Activated T-helper 1 cell treated with Interleukin-2 at 50 U/mL for 16 hours (primary cell): ENCODE data around the gene ANO9.
"Not testable (repeated sequence)": the region's sequence is repeated elsewhere in the genome, so short reads cannot be mapped to it uniquely, and the experiment has no call there.

ENCODE experiments used
- DNase-seq: peaks from one replicate; pipeline ENCODE4 v3.0.0-alpha.2; 2020; ENCODE audit warnings: low read depth

The ANO9 gene

DNA sequence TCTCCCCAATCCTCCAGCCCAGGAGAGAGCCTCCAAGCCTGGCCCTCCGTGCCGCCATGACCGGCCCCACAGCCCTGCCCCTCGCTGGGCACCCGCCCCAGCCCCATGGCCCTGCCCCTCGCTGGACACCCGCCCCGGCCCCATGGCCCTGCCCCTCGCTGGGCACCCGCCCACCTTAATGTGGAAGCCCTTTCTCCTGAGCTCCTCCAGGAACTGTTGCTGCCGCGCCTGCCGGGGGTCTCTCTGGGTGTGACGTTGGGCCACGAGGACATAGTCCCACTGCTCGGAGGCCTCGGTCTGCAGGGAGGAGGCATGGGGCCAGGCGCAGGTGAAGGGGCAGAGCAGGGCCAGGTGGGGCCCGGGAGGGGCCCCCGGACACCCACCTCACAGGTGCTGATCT lies 8.2 kb downstream of the ANO9 start:
- DNase-seq = no peak

DNA sequence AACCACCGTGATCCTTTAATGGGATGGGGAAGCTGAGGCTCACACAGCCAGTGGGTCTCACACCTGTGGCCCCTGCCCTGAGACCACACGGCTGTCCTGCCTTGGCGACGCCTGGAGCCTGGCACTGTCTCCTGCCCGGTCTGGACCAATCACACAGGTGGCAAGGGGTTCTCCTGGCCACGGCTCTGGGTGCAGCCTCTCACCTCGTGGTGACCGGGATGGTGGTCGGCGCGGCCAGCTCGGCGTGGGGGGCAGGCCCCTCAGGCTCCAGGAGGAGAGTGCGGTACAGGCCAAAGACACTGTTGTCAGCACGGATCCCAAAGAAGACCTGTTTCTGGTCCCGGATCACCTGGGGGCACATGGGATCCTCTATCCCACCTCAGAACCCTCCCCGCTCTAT lies 8.7 kb downstream of the ANO9 start:
- no peak for DNase-seq

DNA sequence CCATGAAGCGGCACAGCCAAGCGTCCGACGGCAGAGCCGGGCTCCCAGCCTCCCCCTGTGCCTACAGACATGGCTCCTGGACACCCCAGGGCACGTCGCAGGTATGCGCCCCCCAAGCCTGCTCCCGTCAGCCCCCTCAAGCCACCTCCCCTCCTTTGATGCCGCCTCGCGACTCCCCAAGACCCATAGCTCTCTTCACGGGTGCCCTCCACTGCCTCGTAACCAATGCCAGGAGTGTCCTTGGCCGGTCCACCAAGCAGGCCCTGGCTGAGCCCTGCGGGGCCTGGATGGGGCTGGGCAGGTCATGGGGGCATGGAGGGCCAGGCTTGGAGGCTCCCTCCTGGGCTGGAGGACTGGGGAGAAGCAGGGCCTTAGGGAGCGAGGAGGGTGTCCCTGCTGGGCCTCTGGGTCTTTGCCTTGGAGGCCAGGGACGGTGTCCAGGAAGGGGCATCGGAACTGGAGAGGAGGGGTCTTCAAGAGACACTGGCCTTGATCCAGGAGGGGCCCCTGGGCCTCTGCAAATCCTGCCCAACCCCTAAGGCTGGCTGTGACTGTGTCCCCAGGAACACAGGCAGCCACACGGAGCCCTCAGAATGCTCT lies 9.2 kb downstream of the ANO9 start:
- DNase-seq = no peak

DNA sequence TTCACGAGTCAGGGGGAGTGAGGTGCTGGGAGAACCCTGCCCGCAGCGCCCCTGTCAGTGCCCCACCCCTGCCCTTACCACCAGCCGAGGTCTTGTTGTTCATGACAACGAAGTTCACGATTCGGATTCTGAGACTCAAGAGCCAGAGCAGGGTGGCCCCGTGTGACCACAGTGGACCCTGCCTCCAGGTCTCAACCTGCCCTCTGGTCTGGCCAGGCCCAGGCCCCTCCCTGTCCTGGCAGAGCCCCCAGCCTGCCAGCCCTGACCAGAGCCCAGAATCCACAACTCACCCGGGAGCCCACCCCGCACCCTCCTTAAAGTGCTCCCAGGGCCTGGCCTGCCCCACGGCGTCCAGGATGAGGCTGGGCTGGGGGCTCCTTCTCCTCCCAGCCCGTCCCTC lies 9.9 kb downstream of the ANO9 start:
- DNase-seq = no peak

DNA sequence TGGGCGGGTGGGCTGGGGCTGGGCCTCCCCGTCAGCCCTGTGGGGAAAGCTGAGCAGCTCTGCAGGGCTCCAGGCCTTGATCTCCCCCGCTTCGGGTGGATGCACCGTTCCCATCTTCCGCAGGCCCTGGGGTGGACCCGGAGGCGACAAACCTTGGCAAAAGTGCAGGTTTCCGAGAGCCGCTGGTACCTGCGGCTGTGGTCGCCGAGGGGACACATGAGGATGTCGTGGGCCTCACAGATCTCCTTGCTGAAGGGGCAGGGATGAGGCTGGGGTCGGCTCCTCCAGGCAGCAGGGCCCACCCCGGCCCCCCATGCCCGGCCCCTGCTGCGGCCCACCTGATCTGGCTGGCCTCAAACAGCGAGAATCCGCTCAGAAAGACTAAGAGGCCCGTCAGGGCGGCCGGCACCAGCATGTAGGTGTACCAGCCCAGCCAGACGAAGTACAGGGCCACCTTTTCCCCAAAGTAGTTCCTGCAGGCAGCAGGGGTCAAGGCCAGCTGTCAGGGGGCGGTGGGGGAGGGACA lies 11.8 kb downstream of the ANO9 start:
- DNase-seq = no peak

DNA sequence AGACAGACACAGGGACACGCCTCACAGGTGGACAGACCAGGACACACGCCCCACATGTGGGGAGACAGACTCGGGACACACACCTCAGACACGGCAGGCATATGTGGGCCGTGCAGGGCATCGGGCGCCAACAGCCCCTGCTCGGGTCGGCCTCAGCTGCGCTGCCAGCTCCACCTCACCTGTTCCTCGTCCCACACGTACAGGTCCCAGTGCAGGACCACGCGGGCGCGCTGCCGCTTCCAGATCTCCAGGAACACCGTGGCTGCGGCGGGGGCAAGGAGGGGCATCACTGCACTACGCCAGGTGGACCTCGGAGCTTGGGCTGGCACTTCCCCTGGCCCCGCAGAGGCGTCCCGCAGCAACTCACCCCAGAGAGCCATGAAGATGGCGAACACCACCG lies 12.4 kb downstream of the ANO9 start:
- DNase-seq = no peak

DNA sequence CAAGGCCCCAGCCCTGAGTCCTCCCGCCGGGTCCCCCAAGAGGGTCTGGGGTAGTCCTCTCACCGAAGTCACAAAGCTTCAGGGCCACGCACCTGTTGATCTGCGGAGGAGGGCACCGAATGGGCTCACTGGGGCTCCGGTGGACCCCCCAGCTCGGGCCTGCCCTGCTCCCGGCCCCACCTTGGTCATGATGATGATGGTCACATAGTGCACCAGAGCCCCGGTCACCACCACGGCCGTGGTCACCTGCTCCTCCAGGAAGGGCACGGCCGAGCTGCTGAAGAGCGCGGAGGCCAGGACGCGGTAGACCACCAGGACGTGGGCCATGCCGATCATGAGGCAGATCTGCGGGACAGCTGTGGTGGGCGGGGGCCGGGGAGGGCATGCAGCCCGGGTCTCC lies 13.5 kb downstream of the ANO9 start:
- DNase-seq = no peak

DNA sequence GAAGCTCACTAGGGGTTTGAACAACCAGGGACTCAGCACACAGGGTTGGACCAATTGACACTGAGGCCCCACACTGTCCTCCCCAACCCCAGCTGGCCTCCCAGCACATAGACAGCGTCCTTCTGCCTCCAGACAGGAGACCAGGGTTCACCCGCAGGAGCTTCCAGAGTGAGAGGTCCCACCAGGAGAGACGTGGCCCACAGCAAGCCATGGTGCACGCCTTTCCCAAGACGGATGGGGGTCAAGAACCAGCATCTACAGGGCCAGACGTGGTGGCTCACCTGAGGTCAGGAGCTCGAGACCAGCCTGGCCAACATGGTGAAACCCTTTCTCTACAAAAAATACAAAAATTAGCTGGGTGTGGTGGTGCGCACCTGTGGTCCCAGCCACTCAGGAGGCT lies 15.0 kb downstream of the ANO9 start:
- no peak for DNase-seq

DNA sequence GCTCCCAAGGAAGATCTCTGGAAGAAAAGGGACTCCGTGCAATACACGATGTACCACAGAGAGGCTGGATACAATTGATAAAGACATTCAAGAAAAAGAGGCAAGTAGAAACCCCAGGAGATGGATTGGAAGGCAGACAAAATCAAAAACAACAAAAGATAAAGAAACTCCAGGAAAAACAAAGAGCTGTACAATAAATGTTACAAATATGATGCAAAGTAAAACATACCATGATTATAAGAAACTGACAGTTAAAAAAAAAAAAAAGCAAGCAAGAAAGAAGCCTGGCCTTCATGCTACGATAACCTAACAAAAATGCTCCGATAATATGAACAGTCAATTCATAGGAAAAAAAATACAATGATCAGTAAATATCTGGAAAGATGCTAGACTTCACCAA lies 16.5 kb downstream of the ANO9 start:
- no peak for DNase-seq

DNA sequence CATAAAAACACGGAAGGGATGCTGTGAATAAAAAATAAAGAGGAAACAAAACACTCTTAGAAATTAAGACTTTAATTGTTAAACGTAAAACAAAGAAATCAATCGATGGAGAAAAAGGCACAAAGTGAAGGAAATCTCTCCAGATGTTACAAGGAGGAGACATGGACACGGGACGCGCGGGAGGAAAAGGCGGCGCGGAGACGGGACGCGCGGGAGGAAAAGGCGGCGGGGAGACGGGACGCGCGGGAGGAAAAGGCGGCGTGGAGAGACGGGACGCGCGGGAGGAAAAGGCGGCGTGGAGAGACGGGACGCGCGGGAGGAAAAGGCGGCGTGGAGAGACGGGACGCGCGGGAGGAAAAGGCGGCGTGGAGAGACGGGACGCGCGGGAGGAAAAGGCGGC lies 17.0 kb downstream of the ANO9 start:
- not testable (repeated sequence) for DNase-seq

DNA sequence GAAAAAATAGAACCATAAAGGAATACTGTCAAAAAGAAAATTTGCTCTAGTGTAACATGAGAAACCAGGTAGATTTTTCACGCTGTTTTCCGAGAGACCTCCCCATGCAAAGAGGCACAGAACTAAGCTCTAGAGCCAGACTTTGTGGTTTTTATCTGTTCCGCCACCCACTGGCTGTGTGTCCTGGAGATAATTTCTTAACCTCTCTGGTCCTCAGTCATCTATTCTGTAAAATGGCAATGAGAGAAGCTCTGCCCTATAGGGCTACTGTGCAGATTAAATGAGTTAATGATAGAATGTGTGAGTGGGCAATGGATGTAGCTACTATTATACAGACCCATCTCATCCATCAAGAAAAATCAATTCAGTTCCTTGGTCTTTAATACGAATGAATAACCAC lies 17.6 kb downstream of the ANO9 start:
- no peak for DNase-seq

DNA sequence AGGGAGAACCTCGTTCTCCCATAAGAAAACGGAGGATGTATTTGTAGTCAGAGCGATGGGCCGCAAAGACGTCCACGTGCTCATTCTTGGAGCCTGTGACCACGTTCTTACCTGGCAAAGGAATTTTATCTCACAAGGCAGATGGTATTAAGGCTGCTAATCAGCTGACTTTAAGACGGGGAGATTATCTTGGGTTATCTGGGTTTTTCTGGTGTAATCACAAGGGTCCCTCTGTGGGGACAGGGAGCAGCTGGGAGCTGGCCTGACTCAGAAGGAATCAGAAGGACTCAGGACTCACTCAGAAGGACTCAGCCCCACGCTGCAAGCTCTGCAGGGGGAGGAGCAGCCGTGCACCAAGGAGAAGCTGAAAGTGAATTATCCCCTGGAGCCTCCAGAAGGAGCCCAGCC lies 19.6 kb downstream of the ANO9 start:
- no peak for DNase-seq

DNA sequence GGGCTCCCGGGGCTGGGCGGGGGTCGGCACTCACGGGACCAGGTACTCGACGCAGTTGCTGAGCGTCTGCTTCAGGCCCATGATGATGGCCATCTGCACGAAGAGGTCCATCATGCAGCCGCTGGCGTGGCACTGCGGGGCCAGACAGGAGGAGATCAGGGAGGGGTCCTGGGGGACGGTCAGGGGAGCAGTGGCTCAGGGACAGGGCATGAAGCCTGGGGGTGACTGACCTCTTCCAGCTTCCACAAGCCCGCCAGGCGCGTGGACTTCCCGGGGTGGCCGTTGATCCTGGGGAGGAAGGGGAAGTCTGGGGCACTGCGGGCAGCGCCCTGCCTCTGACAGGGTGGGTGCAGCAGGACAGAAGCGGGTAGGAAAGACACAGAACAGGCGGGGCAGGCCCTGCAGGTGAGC lies 20.9 kb downstream of the ANO9 start:
- no peak for DNase-seq

DNA sequence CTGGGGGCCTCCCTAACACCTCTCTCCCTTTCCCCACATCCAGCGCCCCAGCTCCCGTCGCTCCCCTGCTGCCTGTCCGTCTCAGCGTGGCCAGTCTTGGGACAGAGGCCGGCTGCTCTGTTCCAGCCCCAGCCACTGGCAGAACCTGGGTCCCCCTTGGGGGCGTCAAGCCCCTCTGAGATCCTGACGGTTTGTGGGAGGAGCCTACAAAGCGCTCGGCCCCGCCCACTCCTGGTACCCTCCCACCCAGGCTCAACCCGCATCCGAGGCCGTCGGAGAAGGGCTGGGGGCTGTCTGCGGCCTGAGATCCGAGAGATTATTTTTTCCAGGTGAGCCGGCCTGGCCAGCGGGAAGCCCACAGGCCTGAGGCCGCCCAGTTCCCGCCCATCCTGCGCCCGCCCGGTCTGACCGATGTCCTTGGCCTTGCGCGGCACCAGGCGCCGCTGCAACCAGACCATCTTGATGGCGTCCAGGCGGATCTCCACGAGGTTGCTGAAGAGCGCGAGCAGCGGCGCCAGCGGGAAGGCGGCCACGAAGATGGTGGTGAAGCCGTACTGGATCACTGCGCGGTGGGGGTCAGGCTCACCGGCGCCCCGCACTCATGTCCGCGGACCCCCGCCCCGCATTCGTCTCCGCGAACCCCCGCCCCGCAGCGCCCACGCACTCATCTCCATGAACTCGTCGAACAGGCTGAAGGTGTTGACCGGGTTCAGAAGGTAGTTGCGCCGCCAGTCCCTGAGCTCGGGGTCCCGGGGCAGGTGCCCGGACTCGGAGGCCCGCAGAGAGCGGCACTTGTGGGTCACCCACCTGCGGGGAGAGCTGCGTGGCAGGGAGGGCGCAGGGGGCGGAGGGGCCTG lies 21.5 kb downstream of the ANO9 start:
- no peak for DNase-seq

DNA sequence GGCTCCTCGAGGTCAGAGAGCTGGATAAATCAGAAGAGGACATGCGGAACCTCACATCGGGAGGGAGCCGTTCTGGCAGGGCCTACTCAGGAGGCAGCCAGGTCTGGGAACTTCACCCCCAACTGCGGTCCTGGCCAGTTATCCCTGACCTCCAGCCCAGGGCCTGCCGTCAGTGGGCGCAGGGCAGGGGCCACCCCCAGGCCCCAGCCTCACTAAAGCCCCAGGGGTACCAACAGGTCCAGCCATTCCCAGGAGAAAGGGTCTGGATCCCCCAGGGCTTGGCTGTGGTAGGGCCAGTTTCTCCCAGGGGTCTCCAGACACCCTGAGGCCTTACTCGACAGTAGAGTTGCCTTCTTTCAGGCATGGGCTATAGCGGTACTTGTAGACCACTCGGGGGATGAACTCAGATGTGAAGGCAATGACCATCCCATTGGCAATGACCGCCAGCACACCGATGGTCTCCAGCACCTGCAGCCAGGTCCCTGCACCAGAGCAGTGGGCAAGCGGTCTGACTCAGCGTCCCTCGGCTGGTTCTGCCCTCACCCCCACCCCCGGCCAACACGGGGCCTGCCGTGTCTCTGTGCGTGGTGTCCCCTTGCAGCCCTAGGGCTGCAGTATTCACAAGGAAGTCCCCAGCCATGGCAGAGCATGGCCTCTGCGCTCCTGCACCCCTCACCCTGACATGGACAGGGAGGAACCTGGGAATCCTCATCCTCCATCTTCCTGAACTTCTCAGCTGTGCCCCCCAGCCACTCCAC lies 22.4 kb downstream of the ANO9 start:
- DNase-seq = no peak

DNA sequence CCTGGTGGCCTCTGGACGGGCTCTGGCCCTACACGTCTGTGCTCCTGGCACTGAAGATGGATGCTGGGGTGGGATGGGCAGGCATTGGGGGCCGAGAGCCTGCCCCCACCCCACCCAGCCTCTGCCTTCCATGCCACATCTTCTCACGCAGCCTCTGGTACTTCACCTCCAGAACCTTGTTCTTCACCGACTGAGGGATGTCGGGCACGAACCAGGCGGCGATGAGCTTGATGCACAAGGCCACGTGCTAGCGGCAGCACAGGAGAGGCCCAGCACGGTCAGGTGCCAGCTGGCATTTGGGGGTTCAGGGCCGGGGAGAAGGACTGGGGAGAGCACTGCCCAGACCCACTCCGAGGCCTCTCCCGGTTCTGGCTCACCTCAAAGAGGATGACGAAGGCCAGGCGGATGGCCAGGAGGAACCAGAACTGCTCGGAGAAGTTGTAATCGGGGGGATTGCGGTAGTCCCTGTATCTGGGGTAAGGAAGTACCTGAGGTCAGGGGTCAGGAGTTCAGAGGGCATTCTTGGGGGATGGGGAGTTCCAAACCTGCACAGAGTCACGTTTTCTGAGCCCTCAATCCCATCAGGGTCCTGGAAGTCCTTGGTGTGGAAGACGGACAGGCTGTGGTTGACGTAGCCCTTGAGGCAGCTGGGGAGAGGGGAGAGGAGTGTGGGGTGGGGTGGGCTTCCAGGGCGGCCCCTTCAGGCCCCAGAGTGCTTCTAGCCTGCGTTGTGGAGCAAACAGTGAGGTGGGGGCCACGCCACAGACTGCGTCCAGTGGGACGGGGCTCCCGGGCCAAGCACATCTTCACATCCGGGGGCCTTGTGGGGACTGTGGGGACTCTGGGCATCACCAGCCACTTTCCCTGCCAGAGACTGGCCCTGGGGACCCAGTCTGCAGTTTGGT lies 23.2 kb downstream of the ANO9 start:
- no peak for DNase-seq

DNA sequence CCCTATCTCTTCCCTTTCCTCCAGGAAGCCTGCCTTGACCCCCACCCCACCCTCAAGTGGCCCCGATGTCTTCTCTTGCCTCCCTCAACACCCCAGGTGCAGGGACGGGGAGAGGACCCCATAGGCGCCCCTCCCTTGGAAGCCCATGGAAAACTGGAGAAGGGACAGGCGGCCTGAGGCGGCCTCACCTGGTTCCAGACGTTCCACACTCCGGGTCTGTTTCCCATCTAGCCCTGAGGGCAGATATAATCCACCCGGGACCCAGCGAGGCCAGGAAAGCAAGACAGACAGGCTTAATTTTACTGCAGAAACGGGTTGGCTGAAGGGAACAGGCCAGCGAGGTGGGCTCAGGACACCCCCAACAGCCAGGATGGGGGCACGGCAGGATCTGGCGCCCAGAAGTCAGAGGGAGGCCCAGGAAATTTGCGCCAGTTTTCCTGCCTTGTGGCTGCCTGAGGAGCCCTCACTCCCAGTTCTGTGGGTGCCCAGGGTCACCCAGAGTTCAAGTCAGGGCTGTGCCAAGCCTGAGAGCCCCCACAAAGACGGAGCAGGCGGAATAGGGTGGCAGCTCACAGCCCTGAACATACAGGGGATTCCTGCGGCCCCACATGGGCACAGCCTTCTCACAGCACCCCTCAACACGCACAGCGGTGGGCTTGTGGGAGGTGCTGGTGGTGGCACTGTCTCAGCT lies 24.0 kb downstream of the ANO9 start:
- DNase-seq = no peak

DNA sequence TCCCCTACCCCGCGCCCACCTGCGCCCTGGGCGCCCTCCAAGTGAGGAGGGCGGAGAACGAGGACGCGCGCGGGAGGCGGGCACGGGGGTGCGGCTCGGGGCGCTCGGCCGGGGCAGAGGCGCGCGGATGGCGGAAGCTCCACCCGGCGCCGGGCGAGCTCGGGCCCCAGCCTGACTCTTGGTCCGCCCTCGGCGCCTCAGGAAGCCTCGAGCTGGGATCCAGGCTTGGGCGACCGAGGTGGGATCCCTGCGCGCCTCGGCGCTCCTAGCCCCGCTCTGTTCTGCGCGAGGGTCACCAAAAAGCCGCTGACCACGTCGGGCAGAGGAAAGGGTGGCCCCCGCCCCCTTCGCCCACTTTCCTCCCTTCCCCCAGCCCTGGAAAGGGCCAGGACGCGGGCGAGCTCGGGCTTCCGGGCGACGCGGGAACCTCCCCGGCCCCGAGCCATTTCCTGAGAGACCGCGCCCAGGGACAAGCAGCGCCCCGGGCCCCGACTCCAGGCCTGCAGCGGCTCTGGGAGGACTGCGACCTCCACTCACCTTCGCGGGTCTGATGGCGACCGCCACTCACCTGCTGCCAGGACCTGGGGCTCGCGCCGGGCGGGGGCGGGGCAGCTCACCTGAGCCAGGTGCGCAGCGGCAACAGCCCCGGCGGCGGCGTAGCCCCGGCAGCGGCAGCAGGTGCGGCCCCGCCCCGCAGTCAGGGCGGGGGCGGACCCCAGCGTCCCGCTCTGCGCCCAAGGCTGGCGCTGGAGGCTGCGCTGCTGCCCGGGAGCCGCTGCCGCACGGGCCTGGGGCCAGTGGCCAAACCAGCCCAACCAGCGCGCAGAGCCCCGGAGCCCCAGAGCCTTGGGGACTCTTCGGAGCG lies 24.8 kb downstream of the ANO9 start:
- DNase-seq = no peak

DNA sequence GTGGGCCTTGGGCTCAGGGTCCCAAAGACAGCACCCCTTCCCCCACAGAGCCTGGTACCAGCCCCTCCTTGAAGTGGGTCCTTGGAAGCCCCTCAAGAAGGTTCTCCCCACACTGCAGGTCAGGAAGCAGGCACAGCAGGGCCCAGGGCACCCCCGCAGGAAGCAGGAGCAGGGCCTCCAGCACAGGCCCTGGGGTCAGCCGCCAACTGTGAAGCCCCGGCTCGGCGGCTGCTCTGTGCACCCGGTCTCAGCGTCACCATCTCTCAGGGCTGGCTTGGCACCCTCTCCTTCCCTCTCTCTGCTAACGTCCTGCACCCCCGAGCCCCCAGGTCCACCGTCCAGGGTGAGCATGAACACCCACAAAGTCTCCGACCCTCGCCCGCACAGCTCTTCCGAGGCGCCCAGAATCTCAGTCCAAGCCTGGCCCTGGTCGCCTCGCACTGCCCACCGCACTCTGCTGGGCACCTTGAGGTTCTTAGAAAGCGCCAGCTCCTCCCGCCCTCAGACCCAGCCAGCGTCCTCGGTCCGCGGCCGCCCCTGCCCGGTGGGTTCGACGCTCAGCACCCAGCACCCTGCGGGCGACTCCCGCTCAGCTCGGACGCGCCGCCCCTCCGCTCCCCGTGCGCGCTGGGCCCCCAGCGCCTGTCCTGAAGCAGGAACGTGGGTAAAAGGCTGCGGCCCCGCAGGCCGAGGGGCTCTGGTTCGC lies 25.6 kb downstream of the ANO9 start:
- no peak for DNase-seq

DNA sequence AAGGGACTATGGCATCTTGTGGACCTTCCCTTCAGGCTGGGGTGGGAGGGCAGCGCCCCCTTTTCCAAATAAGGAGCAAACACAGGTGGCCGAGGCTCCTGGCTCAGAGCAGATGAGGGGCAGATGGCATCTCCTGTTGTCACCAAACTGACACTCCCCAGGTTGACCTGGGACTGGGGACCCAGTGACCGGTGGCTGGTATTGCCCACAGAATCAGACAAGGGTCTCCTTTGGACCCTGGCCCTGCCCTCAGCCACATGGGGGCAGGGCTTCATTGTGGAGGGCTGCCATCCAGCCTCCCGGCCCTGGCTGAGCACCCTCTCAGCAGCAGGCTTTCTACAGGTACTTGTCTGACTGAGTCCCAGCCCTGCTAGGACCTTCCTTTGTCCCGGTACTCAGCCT lies 26.2 kb downstream of the ANO9 start:
- no peak for DNase-seq
